DMS114 treated with DMSO at 0.1 percent for 48 hours (cell line): ENCODE data around the gene ARHGAP1.

Experiments
- DNase-seq: peaks from one replicate; lab custom pipeline; 2025; ENCODE audit not compliant: unreplicated experiment; lab: John Stamatoyannopoulos, UW

Gene ARHGAP1

DNA sequence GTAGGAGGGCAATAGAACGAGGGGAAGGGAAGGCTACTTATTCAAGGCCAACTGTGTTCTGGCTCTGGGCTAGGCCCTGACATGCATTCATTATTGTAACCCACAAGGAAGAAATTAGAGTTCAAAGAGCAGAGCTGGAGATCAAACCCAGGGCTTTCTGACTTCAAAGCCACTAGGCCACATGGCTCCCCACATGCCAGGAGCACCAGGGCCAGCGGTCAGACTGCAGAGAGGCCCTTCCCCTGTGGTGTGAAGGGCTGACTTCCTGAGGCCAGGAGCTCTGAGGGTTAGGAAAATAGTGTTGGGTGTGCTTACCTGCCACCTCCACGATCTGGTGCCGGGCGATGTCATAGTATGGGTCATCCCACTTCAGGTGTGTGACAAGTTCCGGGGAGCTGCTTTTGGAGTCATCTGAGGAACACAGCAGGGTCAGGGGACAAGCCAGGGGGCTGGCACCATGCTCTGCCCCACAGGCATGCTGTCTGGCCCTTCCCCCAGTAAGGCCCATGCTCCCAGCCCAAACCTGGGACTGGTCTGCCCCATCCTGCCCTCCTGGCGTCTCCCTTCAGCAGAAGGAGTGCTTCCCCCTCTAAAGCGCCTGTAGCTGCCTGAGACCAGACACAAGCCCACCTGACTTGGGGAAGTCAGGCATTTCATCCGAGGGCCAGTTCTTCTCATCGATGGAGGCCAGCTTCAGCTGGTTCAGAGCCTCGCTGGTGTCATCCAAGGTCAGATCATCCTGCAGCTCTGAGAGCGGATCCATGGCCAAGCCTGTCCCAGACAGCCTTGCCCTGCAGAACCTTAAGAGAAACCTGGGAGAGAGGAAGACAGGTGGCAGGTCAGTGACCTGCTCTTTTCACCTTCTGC lies 4.8 kb downstream of the ARHGAP1 start:
- DNase-seq = no peak

DNA sequence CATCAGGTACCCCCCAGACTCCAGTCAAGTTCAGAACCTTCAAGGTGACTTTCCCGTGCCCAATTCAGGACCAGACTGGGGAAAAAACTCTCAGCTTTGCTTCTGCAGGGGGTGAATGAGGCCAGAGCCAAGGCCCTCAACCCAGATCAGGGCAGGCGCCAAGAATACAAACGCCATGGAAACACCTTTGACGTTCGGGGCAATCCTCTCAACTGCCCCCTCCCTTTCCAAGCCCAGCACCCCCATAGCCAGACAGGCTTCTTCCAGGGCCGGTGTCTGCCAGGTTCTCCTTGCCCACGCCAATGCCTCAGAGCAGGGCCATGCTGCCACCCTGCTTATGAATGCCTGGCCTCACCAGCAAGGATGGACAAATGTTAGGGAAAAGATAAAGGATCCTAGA lies 5.8 kb downstream of the ARHGAP1 start:
- no peak for DNase-seq

DNA sequence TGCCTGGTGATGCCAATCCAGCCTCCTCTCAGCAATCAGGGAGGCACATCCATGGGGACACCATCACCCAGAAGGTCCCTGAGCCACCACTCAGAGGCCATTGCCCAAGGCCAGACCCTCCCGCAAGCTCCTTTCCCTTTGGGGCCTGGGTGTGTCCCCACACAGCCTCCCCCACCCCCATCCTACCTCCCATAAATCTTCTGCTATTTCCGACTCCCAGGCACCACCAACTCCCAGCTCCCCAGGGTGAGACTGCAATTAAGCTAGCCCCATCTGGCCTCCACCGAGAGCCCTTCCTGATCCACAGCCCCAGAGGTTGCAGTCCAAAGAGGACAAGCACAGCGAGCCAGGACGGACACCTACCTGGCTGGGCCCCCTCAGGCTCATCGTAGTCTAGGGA lies 6.3 kb downstream of the ARHGAP1 start:
- DNase-seq = no peak

DNA sequence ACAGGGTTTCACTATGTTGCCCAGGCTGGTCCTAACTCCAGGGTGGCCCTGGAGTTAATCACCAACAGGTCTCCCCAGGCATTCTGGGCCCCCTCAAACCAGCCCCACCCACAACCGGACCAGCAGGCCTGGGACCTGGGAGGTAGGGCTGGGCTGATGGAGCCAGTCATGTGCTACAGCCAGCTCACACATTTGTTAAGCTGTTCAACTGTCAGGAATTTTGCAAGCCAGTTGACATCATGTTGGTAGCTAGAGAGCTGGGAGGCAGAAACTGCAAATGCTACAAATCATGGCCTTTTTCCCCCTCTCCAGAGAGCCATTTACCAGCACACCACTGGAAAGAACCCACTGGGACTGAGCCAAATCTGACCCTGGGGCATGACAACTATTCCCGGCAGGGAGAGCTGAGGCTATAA lies 6.8 kb downstream of the ARHGAP1 start:
- DNase-seq = no peak

- DNase-seq = no peak
These were observed 8.0 kb downstream of the ARHGAP1 start for GRCh38 chr11:46692450-46692849.

GRCh38 chr11:46690702-46691101 lies 9.7 kb downstream of the ARHGAP1 start:
- no peak for DNase-seq

DNA sequence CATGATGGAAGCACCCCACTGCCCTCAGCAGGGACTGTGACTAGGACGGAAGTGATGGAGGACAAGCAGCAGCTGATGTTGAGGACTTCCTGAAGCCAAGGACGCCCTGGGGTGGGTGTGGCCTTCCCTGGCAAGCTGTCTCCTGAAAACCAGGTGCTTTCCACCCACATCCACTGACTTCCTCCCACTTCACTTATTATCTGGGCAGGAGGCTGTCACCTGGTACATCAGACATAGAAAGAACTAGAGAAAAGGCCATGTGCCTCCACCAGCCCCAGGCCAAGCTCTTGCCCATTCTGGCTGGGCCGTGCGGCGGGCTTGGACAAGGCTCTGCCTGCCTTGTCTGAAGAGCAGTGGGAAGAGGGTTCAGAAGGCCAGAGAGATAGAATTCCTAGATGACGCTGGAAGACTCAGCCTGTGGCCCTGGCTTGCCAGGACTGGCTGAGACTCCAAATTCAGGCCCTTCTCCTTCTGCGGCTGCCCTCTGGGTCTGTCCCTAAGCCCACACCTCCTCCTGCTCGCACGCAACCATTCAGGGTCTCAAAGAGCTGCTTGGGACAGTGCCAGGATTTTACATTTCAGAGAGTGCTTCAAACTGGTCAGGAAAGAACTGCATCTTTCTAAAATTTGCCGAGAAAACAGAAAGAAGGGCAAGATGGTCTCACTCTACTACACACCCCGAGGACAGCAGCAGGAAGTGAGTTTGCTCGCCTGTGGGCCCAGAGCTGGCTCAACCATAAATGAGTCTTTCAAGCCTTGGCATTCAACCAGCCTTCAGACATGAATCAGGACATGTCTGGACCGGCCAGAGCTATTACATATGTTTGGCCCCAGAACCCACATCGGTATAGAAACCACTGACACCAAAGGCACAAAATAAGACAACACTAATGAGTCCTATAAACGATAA lies 13.3 kb downstream of the ARHGAP1 start:
- no peak for DNase-seq

DNA sequence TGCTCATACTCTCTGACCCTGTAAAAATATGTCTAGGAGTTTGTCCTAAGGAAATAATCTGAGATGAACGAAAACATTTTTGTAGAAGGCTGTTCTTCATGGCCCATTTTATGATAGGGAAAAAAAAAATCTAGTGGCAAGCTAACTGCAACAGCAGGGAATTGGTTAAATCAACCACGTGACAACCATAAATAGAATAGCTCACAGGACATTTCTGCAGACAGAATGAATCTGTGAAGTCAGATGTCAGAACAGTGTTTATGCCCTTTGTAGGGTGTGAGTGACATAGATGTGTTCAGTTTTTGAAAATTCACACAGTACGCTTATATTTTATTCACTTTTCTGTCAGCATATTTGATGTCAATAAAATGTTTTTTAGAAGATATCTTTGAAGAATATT lies 16.1 kb downstream of the ARHGAP1 start:
- no peak for DNase-seq

- DNase-seq = no peak
These were observed 17.4 kb downstream of the ARHGAP1 start for GRCh38 chr11:46682773-46683752.

DNA sequence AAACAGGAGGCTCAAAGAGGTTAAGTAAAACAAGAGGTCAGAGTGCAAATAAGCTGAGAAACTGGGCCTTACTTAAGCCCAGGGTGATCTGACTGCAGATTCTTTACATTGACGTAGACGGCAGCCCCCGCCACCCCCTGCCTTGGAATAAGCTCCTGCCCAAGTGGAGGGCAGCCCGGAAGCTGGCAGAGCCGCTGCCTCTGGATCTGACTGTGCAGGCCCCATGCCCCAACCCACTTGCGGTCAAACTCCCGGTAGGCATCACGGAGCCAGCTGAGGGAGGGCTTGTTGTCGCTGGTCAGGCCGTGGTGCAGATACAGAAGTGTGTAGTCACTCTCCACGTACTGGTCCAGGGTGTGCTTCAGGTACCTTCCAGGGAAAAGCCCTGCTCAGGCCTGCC lies 18.6 kb downstream of the ARHGAP1 start:
- no peak for DNase-seq

GRCh38 chr11:46680815-46681214 lies 19.6 kb downstream of the ARHGAP1 start:
- DNase-seq = no peak

DNA sequence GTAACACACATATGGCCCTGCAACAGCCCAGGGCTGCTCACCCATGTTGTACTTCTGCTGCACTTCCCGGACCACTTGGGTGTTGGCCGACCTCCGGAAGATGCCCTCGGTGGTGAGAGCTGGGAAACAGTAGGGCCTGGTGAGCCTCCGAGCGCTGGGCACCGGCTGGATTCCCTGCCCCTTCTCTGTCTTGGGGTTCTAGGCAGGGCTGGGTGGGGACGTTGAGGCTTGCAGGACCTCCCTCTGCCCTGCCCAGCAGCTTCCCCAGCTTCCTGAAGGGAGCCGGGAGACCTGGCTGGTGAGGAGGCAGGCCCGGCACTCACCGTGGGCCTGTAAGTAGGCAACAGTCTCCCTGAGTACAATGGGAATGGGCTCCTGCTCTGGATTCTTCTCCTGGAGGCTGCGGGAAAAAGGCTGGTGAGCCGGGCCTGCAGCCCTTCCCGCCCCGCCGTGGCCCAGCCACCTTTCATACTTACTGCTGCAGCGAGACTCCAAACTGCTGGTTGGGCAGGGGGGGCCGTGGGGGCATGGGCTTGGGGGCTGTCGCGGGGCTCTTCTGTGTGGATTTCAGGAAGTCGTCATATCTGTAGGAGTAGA lies 20.2 kb downstream of the ARHGAP1 start:
- DNase-seq = no peak

- no peak for DNase-seq
These were observed 20.9 kb downstream of the ARHGAP1 start for GRCh38 chr11:46679241-46680163.

DNA sequence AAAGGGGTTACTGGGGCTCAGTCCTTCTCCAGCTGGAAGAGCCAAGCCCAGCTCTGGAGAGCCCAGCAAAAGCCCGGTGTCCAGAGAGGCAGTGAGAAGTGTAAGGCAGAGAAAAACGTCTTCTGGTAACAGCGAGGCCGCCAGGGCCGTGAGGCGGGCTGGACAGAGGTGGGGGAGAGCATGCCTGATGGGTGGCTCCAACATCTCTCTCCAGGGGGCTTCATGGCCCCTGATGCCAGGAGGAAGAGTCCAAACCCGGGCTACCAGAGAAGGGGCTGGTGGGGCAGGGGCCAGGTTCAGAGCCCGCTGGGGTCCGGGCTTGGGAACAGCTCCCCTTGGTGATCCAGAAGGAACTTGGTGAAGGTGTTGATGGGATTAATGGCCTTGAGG lies 21.7 kb downstream of the ARHGAP1 start:
- DNase-seq = no peak

GRCh38 chr11:46677991-46678740 lies 22.3 kb downstream of the ARHGAP1 start:
- no peak for DNase-seq

GRCh38 chr11:46677169-46677568 lies 23.2 kb downstream of the ARHGAP1 start:
- DNase-seq = no peak

- DNase-seq = no peak
These were observed 23.8 kb downstream of the ARHGAP1 start for GRCh38 chr11:46676436-46677158.

DNA sequence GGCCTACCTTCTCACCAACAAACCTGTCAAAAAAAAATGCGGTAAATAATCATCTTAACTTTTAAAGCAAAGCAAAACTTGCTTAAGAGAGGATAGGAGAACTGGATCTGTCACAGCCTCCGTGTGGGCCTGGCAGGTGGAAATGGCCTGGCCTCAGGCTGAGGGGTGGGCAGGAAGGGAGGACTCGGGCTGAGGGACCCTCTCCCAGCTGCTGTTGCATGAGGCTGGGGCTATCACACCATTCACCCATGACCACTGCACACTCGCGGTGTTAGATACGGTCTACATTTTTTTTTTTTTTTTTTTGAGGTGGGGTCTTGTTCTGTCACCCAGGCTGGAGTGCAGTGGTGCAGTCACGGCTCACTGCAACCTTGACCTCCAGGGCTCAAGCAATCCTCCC lies 24.5 kb downstream of the ARHGAP1 start:
- DNase-seq = no peak
